Measurements from ENCODE around the gene COL19A1.

COL19A1 gene

DNA sequence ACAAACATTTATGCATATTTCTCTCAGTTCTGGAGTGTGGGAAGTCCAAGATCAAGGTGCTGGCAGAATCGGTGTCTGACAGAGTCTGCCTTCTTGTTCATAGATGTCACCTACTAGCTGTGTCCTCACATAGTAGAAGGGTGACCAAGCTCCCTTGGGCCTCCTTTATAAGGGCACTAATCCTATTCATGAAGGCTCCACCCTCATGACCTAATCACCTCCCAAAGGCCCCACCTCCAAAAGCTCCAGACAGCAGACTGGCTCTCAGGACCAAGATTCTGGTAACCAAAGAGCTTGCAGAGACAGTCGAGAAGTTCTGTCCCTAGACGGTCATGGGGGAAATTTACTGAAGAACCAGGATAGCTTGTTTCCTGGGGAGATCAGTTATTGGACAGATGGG is 297.4 kb downstream of the COL19A1 start:
- no peak overlapping the region for H3K4me3 ChIP-seq (ENCODE audit: low read length)
- TF ChIP-seq, protein P1, sequence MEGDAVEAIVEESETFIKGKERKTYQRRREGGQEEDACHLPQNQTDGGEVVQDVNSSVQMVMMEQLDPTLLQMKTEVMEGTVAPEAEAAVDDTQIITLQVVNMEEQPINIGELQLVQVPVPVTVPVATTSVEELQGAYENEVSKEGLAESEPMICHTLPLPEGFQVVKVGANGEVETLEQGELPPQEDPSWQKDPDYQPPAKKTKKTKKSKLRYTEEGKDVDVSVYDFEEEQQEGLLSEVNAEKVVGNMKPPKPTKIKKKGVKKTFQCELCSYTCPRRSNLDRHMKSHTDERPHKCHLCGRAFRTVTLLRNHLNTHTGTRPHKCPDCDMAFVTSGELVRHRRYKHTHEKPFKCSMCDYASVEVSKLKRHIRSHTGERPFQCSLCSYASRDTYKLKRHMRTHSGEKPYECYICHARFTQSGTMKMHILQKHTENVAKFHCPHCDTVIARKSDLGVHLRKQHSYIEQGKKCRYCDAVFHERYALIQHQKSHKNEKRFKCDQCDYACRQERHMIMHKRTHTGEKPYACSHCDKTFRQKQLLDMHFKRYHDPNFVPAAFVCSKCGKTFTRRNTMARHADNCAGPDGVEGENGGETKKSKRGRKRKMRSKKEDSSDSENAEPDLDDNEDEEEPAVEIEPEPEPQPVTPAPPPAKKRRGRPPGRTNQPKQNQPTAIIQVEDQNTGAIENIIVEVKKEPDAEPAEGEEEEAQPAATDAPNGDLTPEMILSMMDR (IDR thresholded peaks at IDR 0.05; ENCODE audit: insufficient read depth, low read depth, low read length, missing control alignments), result no peak
- DNase-seq (ENCODE audit: low read depth), result no peak

DNA sequence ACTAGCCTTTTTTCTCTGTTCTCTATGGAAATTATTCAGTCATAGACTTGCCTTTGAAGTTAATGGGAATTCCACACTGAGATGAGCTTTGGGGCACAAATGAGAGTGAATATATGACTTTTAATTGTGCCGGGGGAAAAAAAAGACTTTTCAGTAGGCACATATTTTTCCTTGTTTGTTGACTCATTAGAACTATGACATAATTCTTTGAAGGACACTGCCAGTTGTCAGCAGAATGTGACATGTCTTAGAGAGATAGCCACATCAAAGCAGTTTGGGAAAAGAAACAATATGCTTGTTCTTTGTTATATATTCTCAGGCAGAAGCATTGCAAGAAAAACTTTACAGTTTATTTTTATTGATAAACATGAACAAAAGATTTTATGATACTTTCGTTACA is 298.2 kb downstream of the COL19A1 start:
- DNase-seq (ENCODE audit: low read depth), result no peak
- TF ChIP-seq, protein P1 (IDR thresholded peaks at IDR 0.05; ENCODE audit: insufficient read depth, low read depth, low read length, missing control alignments), result no peak
- H3K4me3 ChIP-seq (ENCODE audit: low read length), result no peak overlapping the region

DNA sequence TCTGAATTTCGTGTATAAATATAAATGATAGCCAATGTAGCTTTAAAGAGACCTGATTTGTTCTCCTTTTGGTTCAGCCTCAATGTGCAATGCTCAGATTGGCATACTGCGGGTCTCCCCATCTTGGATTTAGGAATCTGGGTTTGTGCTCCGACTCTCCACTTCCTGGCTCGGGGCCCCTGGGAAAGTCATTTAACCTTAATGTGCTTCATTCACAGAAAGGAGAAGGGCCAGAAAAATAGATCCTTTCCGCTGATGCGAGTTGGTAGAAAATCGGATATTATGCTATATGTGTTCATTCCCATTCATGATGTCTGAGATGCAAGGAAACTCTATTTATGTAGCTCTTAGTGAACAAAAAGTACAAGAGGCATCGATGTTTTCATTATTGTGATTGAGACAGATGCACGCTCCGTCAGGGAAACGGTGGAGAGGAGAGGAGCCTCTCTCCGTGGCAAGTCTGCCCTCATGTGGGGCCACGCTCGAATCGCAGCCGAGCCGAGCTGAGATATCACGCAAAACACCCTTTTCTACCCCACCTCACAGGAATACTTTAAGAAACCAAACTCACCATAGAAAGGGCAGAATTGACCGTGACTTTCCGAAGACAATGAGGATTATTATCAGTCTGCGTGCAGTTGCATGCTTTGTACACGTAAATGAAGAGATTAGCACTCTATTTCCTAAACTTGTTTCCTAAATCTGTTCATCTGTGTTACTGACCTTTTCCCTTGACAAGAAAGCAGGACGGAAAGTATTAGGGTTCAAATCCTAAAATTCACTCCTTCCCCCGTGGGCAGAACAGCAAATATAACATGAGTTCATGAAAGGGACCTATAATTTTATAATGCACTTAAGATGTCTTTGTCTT is 300.0 kb downstream of the COL19A1 start:
- TF ChIP-seq, protein P1 (IDR thresholded peaks at IDR 0.05; ENCODE audit: insufficient read depth, low read depth, low read length, missing control alignments), result peak; percentile 76
- H3K4me3 ChIP-seq (ENCODE audit: low read length), result no peak overlapping the region
- peak; percentile 50 for DNase-seq (ENCODE audit: low read depth)

DNA sequence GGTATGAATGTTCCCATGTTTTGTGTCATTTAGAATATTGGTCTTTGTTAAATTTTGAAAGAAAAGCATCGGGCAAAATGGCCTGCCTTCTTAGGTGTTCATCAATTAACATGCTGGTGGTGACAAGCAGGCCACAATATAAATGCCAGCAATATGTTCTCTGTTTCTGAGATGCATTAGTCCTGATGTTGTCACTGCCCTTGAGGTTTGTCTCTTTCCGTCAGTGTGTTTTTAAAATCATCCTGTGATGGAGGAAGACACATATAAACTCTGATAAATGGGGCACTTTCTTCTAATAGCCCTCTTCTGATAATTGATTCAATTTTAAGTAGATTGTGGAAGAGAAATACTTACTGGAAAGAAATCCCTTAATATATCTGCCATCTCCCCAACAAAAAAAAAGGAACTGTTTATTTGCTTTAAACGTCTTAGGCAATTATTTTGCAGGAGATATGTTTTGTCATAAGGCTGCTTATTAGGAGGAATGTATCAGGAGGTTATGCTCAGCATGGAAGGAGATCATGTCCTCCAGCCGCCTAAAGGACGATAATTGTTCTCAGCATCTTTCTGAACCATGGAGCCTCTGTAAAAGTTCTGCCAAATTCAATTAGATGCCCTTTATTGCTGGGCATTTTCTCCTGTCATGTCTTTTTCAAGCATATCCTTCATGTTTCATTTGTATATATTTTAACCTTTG is 302.5 kb downstream of the COL19A1 start:
- DNase-seq (ENCODE audit: low read depth), result no peak
- H3K4me3 ChIP-seq (ENCODE audit: low read length), result no peak overlapping the region
- TF ChIP-seq, protein P1 (IDR thresholded peaks at IDR 0.05; ENCODE audit: insufficient read depth, low read depth, low read length, missing control alignments), result no peak

DNA sequence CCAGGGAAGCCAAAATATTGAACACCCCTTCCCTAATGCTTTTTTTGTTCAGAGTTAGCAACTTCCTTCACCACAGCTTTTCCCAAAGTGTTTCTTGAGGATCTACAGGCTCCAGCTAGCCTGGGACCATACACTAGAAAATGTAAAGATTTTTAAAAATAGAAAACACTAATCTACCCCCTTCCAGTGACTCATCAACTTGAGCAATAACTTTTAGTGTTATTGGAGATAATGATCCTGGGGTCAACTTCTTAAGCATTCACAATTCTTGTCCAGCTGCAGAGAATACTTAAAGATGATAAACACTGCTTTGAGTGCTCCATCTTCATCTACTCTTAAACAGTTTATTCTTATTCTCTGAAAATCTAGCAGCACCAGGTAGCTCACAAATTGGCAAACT is 304.9 kb downstream of the COL19A1 start:
- H3K4me3 ChIP-seq (ENCODE audit: low read length), result no peak overlapping the region
- TF ChIP-seq, protein P1 (IDR thresholded peaks at IDR 0.05; ENCODE audit: insufficient read depth, low read depth, low read length, missing control alignments), result no peak
- DNase-seq (ENCODE audit: low read depth), result no peak

DNA sequence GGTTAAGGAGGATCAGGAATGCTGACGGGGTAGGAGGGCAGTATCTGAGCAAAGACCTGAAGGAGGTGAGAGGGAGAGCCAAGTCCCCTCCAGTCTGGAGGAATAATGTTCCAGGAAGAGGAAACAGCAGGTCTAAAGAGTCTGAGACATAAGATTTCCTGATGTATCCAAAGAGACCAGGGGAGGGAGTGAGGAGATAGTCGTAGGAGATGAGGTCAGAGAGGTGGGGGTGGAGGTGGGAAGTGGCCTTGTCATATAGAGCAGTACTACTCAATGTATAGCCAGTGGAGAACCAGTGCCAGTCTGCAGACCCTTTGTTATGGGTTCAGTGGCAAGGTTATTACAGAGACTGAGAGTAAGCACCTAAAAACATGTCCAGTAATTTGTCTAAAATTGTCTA is 305.9 kb downstream of the COL19A1 start:
- TF ChIP-seq, protein P1 (IDR thresholded peaks at IDR 0.05; ENCODE audit: insufficient read depth, low read depth, low read length, missing control alignments), result no peak
- no peak for DNase-seq (ENCODE audit: low read depth)
- no peak overlapping the region for H3K4me3 ChIP-seq (ENCODE audit: low read length)
